Natural killer cell treated with Interleukin-12 subunit alpha and Interleukin-12 subunit beta and Interleukin-15 and Interleukin-18, amount 100 ng/mL, for 72 hours (primary cell): ENCODE results near the gene ACTR1A. TPM values are rescaled to one million over a fixed set of nuclear protein-coding genes. Genes with fewer than 3 reads are reported as not detected.
"Not testable (repeated sequence)": the region's sequence is repeated elsewhere in the genome, so short reads cannot be mapped to it uniquely, and the experiment has no call there.

Experiments used
- ATAC-seq, 2 donors: fragments of 150-1000 bp; cut with Tn5 transposase in 1 of 2; sonication (Bioruptor Pico), chemical (Tn5 transposase) in 1 of 2; 2 replicates each; pipeline ENCODE4 v1.10.0; 2021
- DNase-seq: peaks from one replicate; pipeline ENCODE4 v3.0.0; 2022; ENCODE audit warnings: low spot score
- H3K27ac Mint-ChIP-seq, 2 donors: 1 replicate in 1 of 2; 2 replicates in 1 of 2; pipeline ENCODE4 v1.8.0; 2022; ENCODE audit warnings: mixed read lengths in 2 of 2, mild to moderate bottlenecking in 1 of 2, moderate library complexity in 1 of 2
- H3K27me3 Mint-ChIP-seq, 2 donors: 1 replicate in 1 of 2; 2 replicates in 1 of 2; pipeline ENCODE4 v1.8.0; 2022; ENCODE audit warnings: mixed read lengths in 2 of 2
- H3K36me3 Mint-ChIP-seq: one replicate; pipeline ENCODE4 v1.8.0; 2022; ENCODE audit warnings: mixed read lengths
- H3K4me1 Mint-ChIP-seq, 2 donors: 1 replicate in 1 of 2; 2 replicates in 1 of 2; pipeline ENCODE4 v1.8.0; 2022; ENCODE audit warnings: low read depth in 2 of 2, mixed read lengths in 2 of 2, mild to moderate bottlenecking in 1 of 2
- H3K4me3 Mint-ChIP-seq: one replicate; pipeline ENCODE4 v1.8.0; 2022; ENCODE audit warnings: mixed read lengths
- H3K9me3 Mint-ChIP-seq: 2 replicates; pipeline ENCODE4 v1.8.0; 2022; ENCODE audit warnings: mixed read lengths
- total RNA-seq, 2 donors: library from RNA; stranded (reverse); gene quantifications; one replicate each; pipeline ENCODE4 v1.2.3, GENCODE V29; 2022

Gene ACTR1A
- total RNA-seq, 2 donors from 2014 or later: 84.5 to 108 TPM

DNA sequence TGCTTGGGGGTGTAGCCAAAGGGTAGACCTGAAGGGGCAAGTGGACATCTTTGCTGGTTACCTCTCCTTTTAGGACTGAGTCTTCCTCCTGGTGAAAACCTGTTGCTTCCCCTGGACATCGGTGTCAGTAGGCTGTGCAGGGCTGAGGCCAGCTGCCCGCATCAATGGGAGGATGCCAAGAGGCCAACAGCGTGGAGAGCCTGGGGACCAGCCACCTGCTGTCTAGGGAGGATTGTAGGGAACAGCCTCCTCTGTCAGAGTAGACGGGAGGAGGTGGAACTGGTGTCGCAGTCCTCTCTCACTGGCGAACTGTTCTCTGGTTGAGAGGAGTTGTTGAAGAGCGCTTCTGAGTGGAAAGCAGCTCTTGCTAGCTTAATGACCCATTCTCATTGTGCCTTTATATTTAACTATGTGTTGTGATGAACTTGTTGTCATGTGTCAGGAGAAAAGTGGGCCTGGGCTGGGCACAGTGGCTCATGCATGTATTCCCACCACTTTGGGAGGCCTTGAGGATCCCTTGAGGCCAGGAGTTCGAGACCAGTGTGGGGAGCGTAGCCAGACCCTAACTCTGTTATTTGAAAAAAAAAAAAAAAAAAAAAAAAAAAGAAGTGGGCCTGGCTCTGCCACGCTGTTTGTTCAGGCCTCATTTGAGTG, 3.1 kb upstream of the ACTR1A start:
- no peak for DNase-seq
- H3K27ac Mint-ChIP-seq: peak overlapping the region in 1 of 2 donors; percentile 80
- peak overlapping the region; percentile 14 for H3K4me3 Mint-ChIP-seq
- no peak for ATAC-seq
- peaks cover 10 to 25% of the 10 kb centered on the region in 2 donors for H3K4me1 Mint-ChIP-seq
- no peaks in the 10 kb centered on the region for H3K36me3 Mint-ChIP-seq
- H3K27me3 Mint-ChIP-seq: no peaks in the 10 kb centered on the region
- H3K9me3 Mint-ChIP-seq: no peaks in the 10 kb centered on the region

DNA sequence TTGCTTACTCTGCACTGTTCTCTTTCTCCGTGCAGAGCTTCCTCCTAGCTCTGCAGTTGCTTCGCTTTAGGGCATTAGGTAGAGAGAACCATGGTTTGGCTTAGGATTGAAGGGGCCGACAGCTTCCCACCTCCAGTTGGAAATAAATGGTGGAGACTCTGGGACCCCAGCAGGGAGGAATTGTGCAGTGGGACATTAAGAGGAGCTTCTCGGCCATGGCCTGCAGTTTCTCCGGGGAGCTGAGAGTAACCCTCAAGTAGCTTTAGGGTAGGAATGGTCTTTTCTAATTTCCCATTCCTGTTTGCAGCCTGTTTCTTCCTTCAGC, 2.4 kb upstream of the ACTR1A start:
- H3K36me3 Mint-ChIP-seq: no peaks in the 10 kb centered on the region
- DNase-seq: no peak

DNA sequence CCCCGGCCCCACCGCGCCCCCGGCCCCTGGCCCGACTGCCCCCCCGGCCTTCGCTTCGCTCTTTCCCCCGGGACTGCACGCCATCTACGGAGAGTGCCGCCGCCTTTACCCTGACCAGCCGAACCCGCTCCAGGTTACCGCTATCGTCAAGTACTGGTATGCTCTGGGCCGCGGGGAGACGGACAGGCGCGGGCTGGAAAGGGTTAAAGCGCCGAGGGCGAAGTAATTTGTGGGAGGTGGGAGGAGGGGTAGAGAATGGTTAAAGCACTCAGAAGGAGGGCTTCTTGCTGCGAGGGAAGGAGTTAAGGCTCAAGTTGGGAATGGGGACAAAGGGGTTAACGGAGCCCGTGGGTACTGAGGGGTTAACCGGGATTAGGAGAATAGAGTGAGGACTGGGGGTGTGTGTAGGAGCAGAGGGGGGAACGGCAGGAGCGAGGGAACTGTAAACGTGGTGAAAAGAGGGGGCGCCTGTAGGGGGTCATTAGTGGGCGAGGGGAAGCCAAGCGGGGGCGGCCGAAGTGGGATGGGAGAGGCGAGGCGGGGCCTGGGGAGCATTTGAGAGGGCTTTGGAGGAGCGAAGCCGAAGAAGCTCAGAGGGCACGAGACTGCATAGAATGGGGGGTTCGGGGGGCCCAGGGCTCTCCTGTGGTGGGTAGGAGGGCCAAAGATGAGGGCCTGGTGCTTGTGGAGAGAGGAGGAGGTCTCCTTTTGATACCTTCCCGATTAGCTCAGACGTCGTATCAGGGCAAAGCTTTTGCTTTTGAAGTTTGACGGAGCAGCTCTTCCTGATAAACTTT, 1.9 kb upstream of the ACTR1A start:
- Mint-ChIP-seq H3K27me3 (no peaks in the 10 kb centered on the region), H3K9me3 (no peaks in the 10 kb centered on the region), H3K4me1 (peaks cover 11 to 26% of the 10 kb centered on the region in 2 donors), H3K27ac (peak overlapping the region in 1 of 2 donors; percentile 80), H3K36me3 (no peaks in the 10 kb centered on the region), H3K4me3 (no peak overlapping the region)
- DNase-seq: no peak
- ATAC-seq: no peak

More for the DNA sequence above, 2.4 kb upstream of the ACTR1A start:
- peaks cover 10 to 25% of the 10 kb centered on the region in 2 donors for H3K4me1 Mint-ChIP-seq
- no peaks in the 10 kb centered on the region for H3K9me3 Mint-ChIP-seq
- H3K27ac Mint-ChIP-seq: peak overlapping the region in 1 of 2 donors; percentile 80
- H3K27me3 Mint-ChIP-seq: no peaks in the 10 kb centered on the region
- no peak overlapping the region for H3K4me3 Mint-ChIP-seq
- ATAC-seq: no peak

DNA sequence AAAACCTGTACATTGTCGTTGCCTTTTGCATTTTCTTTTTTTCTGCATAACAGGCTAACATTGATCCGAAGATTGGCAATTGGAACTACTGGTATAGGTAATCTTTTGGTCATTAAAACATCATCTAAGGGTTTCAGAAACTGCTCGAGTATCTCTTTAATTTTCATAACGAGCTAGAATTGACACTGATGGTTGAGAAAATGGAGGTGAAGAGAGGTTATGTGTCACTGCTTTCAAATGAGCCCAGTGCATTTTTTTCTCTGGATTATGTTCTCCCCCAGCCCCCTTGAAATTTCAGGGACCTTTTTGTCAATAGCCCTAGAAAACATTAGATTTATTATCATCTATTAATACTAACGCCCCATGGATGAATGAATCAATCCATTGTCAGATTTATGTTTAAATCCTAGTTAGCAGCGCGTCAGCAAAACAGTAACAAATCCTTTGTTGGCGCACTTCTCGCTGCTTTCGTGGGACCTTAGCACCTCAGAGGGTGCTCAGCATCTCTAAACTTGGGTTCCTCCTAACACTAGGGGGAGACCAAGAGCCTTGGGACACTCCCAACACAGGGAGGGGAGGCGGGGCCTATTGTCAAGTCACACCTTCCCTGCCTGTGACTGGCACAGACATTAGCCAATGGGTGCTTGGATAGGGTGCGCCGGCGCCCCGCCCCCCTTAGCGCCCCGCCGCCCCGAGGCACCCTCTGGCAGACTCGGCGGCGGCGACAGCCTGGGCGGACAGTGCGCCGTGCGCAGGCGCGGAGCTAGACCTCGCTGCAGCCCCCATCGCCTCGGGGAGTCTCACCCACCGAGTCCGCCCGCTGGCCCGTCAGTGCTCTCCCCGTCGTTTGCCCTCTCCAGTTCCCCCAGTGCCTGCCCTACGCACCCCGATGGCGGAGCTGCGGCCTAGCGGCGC, 1.0 kb upstream of the ACTR1A start, which contains the start of gene SUFU:
TSS of gene SUFU (plus strand) at position 709 of the 915 bp plus-strand sequence. CDS start at position 890, 181 bp downstream.
- H3K36me3 Mint-ChIP-seq: no peaks in the 10 kb centered on the region
- H3K9me3 Mint-ChIP-seq: no peaks in the 10 kb centered on the region
- ATAC-seq: peak; percentile 89 to 91
- H3K27ac Mint-ChIP-seq: peak within 1 kb of the TSS in 1 of 2 donors; percentile 80
- DNase-seq: peak; percentile 98
- no peaks in the 10 kb centered on the region for H3K27me3 Mint-ChIP-seq
- H3K4me1 Mint-ChIP-seq: peaks cover 17 to 29% of the 10 kb centered on the region in 2 donors
- H3K4me3 Mint-ChIP-seq: no peak within 1 kb of the TSS

DNA sequence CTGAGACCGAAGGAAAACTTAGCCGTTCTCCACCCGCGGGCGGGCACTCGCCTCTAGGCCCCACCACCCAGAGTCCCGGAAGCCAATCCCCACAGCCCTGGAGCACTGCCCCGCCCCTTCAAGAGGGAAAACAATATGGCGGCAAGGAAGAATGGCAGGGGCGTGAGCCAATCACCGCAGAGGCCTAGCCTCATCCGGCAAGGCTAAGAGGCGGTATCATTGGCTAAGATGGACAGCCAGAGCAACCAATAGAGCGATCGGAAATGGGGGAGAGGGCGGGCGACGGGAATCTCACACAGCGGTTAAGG, 529 bp downstream of the ACTR1A start:
- ATAC-seq (peak; percentile 89 to 91), DNase-seq (peak; percentile 99)
- H3K27ac Mint-ChIP-seq: no peak overlapping the region
- peaks cover 17 to 26% of the 10 kb centered on the region in 2 donors for H3K4me1 Mint-ChIP-seq
- no peaks in the 10 kb centered on the region for H3K27me3 Mint-ChIP-seq
- no peaks in the 10 kb centered on the region for H3K36me3 Mint-ChIP-seq
- no peak overlapping the region for H3K4me3 Mint-ChIP-seq
- no peaks in the 10 kb centered on the region for H3K9me3 Mint-ChIP-seq

DNA sequence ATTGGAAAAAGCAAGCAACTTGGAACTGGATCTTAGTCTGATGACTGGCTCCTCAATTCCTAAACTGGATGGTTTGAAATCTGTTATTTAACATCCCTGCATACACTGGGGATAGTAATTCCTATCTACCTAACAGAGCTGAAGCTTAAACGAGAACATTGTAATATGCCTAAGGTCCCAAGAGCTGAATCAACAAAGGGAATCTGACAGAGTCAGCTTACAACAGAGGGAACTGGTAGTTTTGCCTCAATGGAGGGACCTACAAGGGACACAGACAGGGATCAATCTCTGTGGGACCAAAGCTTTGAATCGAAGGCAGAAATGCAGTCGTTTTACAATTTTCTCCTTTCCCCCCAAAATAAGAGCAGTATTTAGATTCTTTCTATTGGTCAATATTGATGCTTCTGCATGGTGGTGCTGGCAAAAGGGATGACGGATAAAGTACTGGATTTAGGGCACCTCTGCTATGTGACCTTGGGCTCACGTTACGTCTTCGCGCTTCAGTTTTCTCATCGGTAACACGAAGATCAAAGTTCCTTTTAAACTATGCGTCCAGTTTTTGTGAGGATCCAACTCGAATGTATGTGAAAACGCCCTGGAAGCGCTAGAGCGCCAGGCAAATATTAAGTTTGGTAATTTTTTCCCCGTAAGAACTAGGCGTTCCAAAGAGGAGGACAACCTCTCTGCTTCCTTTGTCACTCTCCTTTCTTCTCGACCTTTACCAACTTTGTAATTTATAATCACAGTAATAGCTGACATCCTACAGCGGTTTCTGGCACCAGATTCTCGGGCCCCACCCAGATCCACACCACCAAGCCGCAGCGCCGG, 1.1 kb downstream of the ACTR1A start:
- ATAC-seq (no peak), DNase-seq (no peak)
- no peaks in the 10 kb centered on the region for H3K36me3 Mint-ChIP-seq
- H3K27me3 Mint-ChIP-seq: no peaks in the 10 kb centered on the region
- no peak overlapping the region for H3K4me3 Mint-ChIP-seq
- no peak overlapping the region for H3K27ac Mint-ChIP-seq
- H3K4me1 Mint-ChIP-seq: peaks cover 17 to 26% of the 10 kb centered on the region in 2 donors
- H3K9me3 Mint-ChIP-seq: no peaks in the 10 kb centered on the region

DNA sequence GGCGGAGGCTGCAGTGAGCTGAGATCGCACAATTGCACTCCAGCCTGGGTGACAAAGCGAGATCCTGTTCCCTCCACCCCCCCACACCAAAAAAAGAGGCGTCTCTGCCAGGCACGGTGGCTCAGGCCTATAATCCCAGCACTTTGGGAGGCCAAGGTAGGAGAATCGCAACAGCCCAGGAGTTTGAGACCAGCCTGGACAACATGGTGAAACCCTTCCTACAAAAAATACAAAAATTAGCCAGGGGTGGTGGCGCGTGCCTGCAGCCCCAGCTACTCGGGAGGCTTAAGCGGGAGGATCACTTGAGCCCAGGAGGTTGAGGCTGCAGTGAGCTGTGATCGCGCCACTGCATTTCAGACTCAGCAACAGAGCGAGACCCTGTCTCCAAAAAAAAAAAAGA, 1.8 kb downstream of the ACTR1A start:
- not testable (repeated sequence) for H3K27ac Mint-ChIP-seq, H3K36me3 Mint-ChIP-seq, H3K9me3 Mint-ChIP-seq, ATAC-seq, H3K4me3 Mint-ChIP-seq, H3K27me3 Mint-ChIP-seq, DNase-seq
- H3K4me1 Mint-ChIP-seq: peaks cover 20 to 26% of the 10 kb centered on the region in 2 donors

DNA sequence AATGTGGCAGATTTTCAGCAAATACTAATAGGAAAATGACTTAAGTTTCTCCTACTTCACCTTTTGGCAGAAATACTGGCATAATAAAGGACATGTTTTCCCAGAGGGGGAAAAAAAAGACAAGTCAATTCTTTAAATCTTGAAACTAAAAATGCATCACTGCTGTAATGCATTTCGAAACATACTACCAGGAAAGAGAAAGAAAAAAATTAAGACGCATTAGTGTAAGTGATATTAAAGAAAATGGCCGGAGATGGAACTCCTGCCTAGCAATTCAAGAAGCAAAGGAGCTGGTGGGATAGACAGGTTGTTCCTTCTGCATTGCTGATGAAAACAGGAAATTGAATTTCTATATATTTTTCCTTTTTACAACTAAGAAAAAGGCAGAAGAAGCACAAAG, 3.2 kb downstream of the ACTR1A start:
- Mint-ChIP-seq H3K36me3 (no peaks in the 10 kb centered on the region), H3K4me1 (peaks cover 12 to 13% of the 10 kb centered on the region in 2 donors), H3K27me3 (no peaks in the 10 kb centered on the region), H3K27ac (peak overlapping the region; percentile 8 to 47), H3K9me3 (no peaks in the 10 kb centered on the region), H3K4me3 (peak overlapping the region; percentile 22)
- no peak for ATAC-seq
- DNase-seq: no peak

DNA sequence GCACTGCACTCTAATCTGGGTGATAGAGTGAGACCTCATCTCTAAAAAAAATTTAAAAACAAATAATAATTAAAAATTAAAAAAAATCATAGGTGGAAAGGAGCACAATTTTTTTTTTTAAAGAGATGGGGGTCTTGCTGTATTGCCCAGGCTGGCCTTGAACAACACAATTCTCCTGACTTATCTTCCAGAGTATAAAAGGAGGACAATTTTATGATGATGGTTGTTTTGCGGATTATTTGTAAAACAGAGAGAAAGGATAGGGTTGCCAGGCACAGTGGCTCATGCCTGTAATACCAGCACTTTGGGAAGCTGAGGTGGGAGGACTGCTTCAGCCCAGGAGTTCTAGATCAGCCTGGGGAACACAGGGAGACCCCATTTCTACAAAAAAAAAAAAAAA, 5.0 kb downstream of the ACTR1A start:
- DNase-seq (no peak), ATAC-seq (no peak)
- Mint-ChIP-seq H3K9me3 (no peaks in the 10 kb centered on the region), H3K27me3 (no peaks in the 10 kb centered on the region), H3K27ac (no peak overlapping the region), H3K36me3 (no peaks in the 10 kb centered on the region), H3K4me3 (no peak overlapping the region), H3K4me1 (peaks cover 23% of the 10 kb centered on the region in 2 donors)

DNA sequence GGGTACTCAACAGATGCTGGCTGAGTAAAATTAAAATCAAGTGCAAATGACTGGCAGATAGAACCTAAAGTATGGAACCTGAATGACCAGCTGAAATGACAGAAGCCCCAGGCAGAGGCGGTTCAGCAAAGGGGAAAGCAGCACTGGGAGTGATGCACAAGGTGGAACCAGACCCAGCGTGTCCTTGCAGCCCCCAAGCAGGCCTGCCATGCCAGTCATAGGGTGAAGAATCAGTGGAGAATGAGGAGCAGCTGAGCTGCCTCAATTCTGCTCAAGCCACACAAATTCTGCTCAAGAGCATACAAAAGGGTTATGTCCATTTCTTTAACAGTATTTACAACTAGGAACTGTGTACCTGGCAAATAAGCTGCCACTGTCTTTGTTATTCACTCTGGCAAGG, 8.7 kb downstream of the ACTR1A start:
- H3K27ac Mint-ChIP-seq: peak overlapping the region in 1 of 2 donors; percentile 33
- peaks cover 19 to 20% of the 10 kb centered on the region in 2 donors for H3K4me1 Mint-ChIP-seq
- no peaks in the 10 kb centered on the region for H3K27me3 Mint-ChIP-seq
- H3K4me3 Mint-ChIP-seq: no peak overlapping the region
- no peaks in the 10 kb centered on the region for H3K36me3 Mint-ChIP-seq
- ATAC-seq: no peak
- H3K9me3 Mint-ChIP-seq: no peaks in the 10 kb centered on the region
- no peak for DNase-seq

DNA sequence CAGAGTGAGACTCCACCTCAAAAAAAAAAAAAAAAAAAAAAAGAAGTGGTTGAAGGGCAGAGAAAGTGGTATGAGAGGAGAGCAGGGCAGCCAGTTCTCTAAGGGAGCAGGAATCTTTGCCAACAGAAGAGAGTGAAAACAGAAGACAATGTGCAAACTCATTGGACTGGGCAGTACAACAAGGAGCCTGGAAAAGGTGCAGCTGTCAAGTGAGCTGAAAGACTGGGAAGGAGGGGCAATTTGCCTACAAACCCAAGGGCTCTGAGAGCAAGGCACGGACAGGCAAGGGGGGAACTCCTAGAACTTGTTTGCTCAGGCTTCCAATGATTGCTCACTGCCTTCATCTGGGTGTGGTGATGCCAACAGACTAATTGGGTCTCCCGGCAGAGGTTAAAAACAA, 9.5 kb downstream of the ACTR1A start:
- DNase-seq: no peak
- Mint-ChIP-seq H3K9me3 (no peaks in the 10 kb centered on the region), H3K27ac (peak overlapping the region in 1 of 2 donors; percentile 33), H3K4me1 (peaks cover 17 to 20% of the 10 kb centered on the region in 2 donors), H3K36me3 (no peaks in the 10 kb centered on the region), H3K4me3 (no peak overlapping the region), H3K27me3 (no peaks in the 10 kb centered on the region)
- ATAC-seq: no peak

DNA sequence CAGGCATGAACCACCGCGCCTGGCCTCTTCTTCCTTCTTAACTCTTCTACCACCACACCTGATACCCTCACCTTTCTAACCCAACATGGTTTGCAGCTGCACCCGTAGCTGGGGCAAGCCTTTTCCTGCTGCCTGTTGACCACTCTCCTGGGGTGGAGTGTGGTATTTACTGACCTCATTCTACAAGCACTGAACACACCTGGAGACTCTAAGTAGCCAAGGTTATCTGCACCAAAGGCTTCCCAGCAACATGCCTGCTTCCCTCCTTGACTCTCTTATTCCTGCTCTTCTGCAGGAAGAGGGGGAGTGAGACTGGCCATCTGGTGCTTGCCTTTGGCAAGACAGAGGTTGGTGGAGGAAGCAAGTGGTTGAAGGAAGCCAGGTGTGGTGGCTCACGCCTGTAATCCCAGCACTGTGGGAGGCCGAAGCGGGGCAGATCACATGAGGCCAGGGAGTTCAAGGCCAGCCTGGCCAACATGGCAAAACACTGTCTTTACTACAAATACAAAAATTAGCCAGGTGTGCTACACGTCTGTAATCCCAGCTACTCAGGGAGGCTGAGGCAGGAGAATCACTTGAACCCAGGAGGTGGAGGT, 10.1 kb downstream of the ACTR1A start:
- H3K9me3 Mint-ChIP-seq: no peaks in the 10 kb centered on the region
- no peak for ATAC-seq
- no peaks in the 10 kb centered on the region for H3K27me3 Mint-ChIP-seq
- peaks cover 17 to 20% of the 10 kb centered on the region in 2 donors for H3K4me1 Mint-ChIP-seq
- no peaks in the 10 kb centered on the region for H3K36me3 Mint-ChIP-seq
- DNase-seq: no peak
- peak overlapping the region in 1 of 2 donors; percentile 10 for H3K27ac Mint-ChIP-seq
- H3K4me3 Mint-ChIP-seq: no peak overlapping the region

DNA sequence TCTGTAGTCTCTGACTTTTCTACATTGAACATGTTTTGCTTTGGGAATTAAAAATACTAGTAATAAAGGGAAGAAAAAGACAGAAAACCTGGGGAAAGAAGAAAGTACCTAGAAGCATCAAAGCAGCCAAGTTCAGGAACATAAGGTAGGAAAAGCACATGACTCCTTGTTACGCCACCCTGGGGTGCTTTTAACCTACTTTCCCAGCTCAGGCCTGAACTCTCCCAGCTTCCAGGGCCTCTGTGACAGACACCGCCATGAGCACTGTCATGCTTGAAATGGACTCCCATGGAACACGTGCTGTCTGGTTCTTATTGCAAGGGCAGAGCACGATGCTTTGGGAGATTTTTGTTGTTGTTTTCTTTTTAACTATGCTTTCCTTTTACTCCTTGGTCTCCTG, 11.4 kb downstream of the ACTR1A start:
- peak overlapping the region in 1 of 2 donors; percentile 43 for H3K27ac Mint-ChIP-seq
- H3K36me3 Mint-ChIP-seq: no peaks in the 10 kb centered on the region
- peaks cover 17% of the 10 kb centered on the region in 2 donors for H3K4me1 Mint-ChIP-seq
- DNase-seq (no peak), ATAC-seq (no peak)
- H3K27me3 Mint-ChIP-seq: no peaks in the 10 kb centered on the region
- H3K9me3 Mint-ChIP-seq: no peaks in the 10 kb centered on the region
- H3K4me3 Mint-ChIP-seq: no peak overlapping the region
